ENCODE measurements around the gene PHGDH.
"Not testable (repeated sequence)": the region's sequence is repeated elsewhere in the genome, so short reads cannot be mapped to it uniquely, and the experiment has no call there.

The PHGDH gene

GRCh38 chr1:119762953-119763352 lies 51.2 kb downstream of the PHGDH start:
- no peak for DNase-seq (ENCODE audit: low read depth in 3 of 3)

GRCh38 chr1:119764220-119764619 lies 52.5 kb downstream of the PHGDH start:
- no peak for DNase-seq (ENCODE audit: low read depth in 3 of 3)

- no peak for DNase-seq (ENCODE audit: low read depth in 3 of 3)
These were observed 54.6 kb downstream of the PHGDH start for GRCh38 chr1:119766374-119766794.

- DNase-seq (ENCODE audit: low read depth in 3 of 3): no peak
These were observed 55.8 kb downstream of the PHGDH start for GRCh38 chr1:119767486-119767885.

DNA sequence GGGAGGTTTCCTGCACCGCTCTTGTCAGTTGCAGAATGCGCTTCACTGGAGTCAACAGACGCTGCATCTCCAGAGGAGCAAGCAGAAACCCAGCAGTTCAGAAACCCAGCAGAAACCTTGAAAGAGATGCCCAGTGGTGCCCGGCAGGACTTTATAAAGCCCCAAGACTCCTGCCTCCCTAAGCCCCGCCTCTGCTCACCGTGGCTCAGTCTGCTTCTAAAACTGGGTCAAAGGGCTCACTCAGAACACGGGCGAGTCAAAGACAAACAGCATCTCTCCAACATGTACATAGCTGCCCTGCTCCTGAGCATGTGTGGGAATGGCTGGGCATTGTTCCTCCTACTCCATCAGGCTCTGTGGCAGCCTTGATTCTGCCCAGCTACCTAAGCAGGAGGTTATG lies 57.0 kb downstream of the PHGDH start, which contains the start of gene HMGCS2:
Gene HMGCS2 (minus strand): TSS at position 128 of the 400 bp plus-strand sequence. CDS start 61 bp downstream, at position 67.
- DNase-seq (ENCODE audit: low read depth in 3 of 3): no peak

DNA sequence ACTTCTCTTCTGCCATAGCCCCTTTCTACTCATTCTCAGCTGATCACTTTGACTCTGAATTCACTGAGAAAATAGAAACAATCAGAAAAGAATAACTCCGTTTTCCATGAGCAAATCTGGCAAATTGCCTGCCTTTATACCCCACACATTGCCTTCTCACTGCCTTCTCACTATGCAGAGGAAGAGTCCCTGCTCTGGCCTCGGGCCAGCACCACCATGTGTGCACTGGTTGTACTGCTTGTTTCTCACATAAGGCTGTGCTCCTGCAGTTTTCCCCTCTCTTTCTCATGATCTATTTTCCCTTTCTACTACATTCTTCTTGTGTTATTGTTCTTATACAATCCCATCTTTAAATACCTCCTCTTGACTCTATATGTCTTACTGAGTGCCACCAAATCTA lies 59.3 kb downstream of the PHGDH start:
- no peak for DNase-seq (ENCODE audit: low read depth in 3 of 3)

DNA sequence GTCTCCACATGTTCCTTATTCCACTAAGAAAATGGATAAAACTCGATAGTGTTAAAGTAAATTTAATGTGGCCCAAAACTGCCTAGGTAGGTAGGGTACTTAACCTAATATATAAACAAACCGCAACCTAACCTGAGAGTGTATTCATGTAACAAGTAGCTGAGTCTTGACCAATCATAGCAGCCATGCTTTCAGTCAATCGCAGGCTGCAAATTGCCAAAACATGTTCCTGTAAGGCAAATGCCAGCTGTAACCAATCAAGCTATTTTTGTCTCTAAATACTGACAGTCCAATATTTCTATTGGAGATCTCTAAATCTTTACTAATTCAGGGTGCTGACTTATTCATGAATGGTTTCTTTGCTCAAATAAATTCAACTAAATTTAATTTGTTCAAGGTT lies 60.0 kb downstream of the PHGDH start:
- DNase-seq (ENCODE audit: low read depth in 3 of 3): no peak

GRCh38 chr1:119772298-119772697 lies 60.6 kb downstream of the PHGDH start:
- no peak for DNase-seq (ENCODE audit: low read depth in 3 of 3)

DNA sequence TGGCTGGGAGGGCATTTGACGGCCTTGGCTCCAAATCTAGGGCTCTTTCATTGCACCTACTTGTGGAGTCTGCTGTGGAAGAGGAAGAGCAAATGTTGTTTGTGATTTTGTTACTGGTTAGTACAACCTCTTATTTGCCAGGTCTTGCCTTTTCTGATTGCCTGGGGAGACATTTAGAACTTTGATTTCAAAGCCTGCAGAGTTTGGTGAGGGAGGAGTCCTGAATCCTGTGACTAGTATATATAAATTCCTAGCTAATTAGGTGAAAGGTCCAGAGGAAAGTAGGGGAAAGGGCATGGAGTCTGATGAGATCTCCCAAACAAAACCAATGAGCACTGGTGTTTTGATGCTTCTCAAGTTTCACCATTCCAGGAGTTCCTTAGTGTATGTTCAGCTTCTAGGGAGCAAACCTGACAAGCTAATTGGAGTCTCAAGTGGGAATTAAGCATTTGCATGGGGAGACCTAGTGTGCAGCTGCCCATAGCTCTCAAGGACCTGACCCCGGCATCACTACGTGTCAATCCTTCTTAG lies 62.0 kb downstream of the PHGDH start:
- no peak for DNase-seq (ENCODE audit: low read depth in 3 of 3)

- DNase-seq (ENCODE audit: low read depth in 3 of 3): no peak
These were observed 63.2 kb downstream of the PHGDH start for GRCh38 chr1:119774746-119775490.

DNA sequence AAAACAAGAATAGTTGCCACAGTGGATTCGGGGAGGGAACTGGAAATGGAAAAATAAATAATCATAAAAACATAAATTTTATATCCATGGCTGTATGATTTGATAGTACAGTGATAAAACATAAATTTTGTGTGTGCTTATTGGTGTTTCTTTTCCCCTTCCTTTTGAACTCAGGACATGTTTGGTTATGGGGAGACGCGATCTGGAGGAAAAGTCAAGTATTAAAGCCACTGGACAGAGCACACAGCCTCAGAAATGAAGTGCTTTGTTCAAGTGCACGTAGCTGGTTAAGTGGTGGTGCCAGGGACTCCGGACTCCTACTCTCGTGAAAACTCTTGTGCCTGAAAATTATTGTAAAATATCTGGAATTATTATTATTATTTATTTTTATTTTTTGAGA lies 66.6 kb downstream of the PHGDH start:
- DNase-seq (ENCODE audit: low read depth in 3 of 3): no peak

GRCh38 chr1:119778886-119779560 lies 67.3 kb downstream of the PHGDH start:
- no peak for DNase-seq (ENCODE audit: low read depth in 3 of 3)

GRCh38 chr1:119779869-119780356 lies 68.2 kb downstream of the PHGDH start:
- no peak for DNase-seq (ENCODE audit: low read depth in 3 of 3)

GRCh38 chr1:119781434-119782210 lies 69.9 kb downstream of the PHGDH start:
- no peak for DNase-seq (ENCODE audit: low read depth in 3 of 3)

DNA sequence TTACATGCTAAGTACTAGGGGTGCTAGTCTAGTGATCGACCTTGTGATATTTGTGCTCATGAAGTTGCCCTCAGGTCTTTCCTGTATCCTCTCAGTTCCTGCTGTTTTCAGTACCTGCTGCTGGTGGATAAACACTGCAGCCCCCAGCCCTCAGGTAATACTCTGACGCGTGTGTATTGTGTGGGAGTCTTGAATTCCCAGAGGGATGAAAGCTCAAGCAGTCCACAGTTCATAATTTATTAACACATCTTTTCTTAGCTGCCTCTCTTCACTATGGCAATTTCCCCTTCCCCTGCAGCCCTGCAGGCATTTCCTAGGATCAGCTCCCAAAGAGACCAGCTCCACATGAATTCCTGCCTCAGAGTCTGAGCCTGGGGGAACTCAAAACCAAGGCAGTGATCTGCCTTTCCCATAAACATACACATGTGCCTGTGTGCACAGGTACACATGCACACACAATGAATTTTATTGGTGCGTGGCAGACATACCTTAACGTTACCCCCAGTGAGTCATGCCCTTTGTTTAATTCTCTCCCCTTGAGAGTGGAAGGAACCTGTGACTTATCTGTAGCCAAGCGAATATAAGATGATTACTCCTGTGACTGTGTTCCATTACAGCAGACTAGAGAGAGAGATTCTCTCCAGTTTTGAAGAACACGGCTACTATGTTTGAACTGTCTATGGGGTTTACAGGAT lies 71.0 kb downstream of the PHGDH start:
- DNase-seq (ENCODE audit: low read depth in 3 of 3): no peak

GRCh38 chr1:119783354-119784185 lies 71.8 kb downstream of the PHGDH start:
- DNase-seq (ENCODE audit: low read depth in 3 of 3): no peak

GRCh38 chr1:119784191-119784781 lies 72.6 kb downstream of the PHGDH start:
- no peak for DNase-seq (ENCODE audit: low read depth in 3 of 3)

- DNase-seq (ENCODE audit: low read depth in 3 of 3): not testable (repeated sequence)
These were observed 74.3 kb downstream of the PHGDH start for GRCh38 chr1:119786046-119786445.

DNA sequence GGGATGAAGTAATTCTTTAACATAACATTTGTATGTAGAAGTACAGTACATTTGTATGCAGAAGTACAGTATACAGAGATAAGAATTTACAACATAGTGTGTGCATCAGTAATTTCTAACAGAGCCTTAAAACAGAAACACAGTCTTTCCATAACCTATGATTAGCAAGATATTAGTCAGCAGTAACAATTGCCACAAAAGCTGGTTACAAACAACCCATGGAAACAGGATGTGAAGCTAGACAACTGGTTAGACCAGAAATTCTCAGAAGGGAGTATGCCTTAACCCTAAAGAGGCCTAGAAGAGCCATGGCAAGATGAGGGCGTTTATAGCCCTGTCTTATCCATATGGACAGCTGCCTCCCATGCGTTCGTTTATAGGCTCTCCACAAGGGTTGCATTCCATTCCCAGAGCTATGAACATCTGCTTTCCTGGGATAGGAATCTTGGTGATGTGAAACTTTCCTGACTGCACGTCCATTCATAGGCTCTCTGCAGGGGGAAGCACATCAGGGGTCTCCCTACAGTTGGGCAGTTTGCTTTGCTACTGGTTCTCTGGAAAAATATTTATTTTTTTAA lies 74.8 kb downstream of the PHGDH start:
- not testable (repeated sequence) for DNase-seq (ENCODE audit: low read depth in 3 of 3)

DNA sequence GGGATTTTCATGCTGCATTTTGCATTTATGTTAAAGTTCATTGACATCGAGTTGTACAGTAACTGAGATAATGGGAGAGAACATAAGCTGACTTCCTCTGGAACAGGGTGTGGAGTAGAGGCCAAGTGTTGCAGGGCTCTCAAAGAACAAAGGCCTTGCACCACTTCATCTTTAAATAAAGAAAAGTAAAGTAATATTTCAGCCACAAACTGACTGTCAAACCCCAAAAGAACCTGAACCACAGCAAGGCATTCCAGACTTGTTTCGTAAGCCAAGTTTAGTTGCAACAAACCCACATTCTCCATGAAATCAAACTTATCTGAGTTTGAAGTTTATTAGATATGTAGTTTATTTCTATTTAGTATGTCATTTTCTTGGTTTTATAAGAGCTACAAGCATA lies 76.0 kb downstream of the PHGDH start:
- DNase-seq (ENCODE audit: low read depth in 3 of 3): no peak

Data from stimulated activated CD4-positive, alpha-beta T cell treated with anti-CD3 and anti-CD28 coated beads, TNF-alpha, amount 100 ng/mL, for 4 hours (primary cell).